ENCODE measurements around the gene PIGS.
"Not testable (repeated sequence)": the region's sequence is repeated elsewhere in the genome, so short reads cannot be mapped to it uniquely, and the experiment has no call there.

The PIGS gene

DNA sequence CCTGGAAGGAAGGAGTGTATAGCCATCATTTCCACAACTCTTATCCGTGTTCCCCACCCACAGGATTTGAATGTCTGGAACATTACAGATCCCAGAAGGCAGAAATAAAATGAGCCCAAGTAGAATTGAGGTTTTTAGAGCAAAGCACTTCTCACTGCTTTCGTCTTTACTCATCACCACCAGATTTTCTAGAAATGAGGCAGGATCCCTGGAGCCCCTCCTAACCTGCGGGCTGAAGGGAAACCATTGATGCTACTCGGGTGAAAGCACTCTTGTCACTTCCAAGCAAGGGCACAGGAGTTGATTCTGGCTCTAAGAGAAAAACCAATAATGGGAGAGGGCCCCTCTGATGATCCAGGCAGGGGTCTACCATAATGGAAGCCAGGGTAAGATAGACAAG lies 8.2 kb upstream of the PIGS start:
- in situ Hi-C loops (cut with HindIII; ENCODE audit: low sequenced_read_pairs), result no loop called here

DNA sequence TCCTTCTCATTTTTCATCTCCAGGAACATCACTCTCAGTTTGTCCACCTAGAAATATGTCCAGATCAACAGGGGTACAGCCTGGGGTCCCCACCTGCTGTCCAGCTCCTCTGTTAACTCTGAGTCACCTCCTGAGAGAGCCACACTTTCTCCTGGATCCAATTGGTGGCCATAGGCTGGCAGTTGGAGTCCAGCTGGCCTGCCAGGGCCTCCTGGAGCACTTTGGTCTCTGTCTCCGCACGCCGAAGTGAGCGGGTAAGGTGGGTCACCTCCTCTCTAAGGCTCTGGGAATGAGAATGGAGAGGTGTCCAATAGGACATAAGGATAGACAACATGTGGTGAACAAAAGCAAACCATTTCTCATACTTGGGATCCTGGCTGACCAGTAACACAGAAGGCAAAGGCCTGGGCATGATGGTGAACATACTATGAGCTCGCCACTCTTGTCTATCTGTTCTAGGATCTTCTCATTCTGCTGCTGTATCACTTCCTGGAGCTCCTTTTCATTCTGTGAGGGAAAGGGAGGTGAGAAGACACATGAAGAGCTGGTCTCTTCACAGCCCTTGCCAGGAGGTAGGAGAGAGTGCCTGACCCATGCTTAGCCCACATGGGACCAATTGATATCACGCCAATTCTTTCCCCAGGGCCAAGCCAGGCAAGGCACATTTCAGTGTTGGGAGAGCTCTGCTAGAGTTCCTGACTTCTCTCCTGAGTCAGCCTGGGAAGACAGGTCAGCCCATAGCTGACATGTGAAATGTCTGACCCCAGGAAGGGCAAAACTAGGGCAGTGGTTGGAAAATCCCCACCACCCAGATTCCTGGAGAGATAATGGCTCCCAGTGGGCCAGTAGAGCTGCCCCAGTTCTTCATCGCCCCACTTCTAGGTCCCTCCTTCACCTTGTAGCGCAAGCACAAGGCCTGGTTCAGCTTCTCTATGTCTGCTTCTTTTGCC lies 7.2 kb upstream of the PIGS start:
- in situ Hi-C loops (cut with HindIII; ENCODE audit: low sequenced_read_pairs), result no loop called here

DNA sequence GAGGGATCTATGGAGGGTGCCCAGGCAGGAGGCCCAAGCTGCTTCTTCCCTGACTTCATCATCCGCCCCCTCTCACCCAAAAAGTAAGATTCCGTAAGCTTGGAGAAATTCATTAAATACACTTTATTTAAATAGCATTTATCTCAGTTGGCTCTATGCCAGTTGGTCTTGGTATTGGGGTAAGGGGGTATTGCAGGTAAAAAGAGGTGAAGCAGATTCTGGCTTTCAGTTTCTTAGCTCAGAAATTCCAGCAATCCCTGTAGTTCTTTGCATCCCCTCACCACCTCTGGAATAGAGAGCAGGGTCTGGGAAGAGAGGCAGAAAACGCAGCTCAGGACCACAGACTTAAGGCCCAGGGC lies 6.1 kb upstream of the PIGS start:
- in situ Hi-C loops (cut with HindIII; ENCODE audit: low sequenced_read_pairs), result no loop called here

DNA sequence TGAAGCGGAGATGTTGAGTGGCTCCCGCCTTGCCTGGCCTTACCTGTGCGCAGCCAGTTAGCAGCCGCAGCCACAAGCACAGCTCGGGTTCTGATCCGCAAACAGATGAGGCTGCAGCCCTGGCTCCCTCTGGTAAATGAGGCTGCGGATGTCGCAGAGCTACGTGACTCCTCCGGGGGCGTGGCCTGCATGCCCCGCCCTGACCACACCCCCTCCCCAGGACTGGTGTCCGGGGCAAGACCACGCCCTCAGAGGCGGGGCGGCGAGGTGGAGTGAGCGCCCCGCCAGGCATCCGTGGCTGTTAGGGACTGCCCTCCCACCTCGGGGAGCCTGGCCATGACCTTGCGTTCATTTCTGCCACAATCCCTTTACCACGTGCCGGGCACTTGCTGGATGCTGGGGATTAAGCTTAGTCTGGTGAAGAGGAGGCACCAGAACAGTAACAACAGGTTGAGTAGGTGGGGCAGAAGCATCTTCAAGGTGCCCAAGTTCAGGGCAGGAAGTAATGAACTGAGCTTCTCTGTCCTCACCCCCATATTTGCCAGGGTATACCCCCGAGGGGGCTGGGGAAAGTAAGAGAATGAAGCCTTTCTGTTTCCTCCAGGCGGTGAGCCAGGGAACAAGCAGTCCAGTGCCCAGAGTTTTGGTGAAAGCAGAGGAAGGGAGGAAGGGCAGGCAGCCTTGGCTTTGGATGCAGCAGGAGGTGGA lies 5.6 kb upstream of the PIGS start, which contains the start of gene ALDOC:
Gene ALDOC (minus strand): TSS at position 138 of the 708 bp plus-strand sequence. CDS start 1,363 bp downstream, outside the sequence.
- in situ Hi-C loops (cut with HindIII; ENCODE audit: low sequenced_read_pairs), result no loop called here

DNA sequence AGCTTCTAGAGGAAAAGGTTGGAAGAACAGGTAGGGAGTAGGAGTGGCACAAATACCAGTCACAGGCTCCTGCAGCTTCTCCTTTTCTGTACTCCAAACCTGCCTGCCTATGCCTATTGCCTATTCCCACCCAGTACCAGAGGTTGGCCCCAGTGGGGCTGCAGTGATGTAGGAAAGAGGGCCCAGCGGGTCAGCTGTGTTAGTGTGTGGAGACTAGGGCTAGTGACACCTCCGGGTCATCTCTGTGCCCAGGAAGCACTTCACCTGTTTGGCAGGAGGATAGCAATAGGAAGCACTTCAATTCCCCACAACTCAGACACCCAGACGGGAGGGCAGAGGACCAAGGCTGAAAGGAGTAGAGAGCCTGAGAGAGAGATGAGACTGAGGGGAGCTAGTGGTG lies 4.7 kb upstream of the PIGS start:
- in situ Hi-C loops (cut with HindIII; ENCODE audit: low sequenced_read_pairs), result not testable (repeated sequence)

DNA sequence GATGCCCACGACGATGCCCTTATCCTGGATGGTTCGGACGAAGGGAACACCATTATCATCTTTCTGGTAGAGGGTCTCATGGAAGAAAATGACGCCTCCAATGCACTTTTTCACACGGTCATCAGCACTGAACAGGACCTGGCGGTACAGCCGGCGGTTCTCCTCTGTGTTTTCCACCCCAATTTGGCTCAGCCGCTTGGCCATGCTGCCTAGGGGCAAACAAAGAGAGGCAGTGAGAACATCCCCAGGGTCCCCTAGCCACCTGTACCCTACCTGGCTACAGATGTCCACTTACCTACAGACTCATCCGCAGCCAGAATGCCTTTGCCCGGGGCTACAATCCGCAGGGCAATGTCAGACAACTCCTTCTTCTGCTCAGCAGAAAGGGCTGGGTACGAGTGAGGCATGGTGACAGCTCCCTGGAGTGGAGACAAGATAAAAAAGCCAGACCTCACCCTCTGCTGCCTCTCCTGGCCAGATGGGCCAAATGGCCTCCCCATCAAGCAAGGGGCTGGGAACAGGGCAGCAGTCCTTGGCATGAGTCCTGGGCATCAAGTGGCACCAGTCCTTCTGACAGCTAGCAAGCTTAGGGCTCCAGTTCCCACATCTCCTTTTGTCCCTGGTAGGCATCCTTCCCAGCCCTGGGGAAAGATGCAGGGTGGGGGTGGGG lies 3.9 kb upstream of the PIGS start:
- in situ Hi-C loops (cut with HindIII; ENCODE audit: low sequenced_read_pairs), result no loop called here

DNA sequence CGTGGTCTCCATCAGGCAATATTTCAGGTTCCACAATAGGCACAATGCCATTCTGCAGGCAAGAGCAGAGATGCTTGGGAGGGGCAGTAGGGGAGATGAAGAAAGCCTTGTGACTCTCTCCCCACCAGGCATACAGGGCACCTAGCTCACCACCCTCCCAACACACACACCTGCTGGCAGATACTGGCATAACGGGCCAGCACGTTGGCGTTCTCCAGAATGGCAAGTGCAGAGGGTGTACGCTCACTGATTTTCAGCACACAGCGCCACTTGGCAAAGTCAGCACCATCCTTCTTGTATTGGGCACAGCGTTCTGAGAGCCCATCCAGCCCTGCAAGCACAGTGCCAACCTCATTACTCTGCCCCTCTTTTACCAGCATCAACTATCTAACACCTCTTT lies 3.2 kb upstream of the PIGS start:
- in situ Hi-C loops (cut with HindIII; ENCODE audit: low sequenced_read_pairs), result no loop called here

DNA sequence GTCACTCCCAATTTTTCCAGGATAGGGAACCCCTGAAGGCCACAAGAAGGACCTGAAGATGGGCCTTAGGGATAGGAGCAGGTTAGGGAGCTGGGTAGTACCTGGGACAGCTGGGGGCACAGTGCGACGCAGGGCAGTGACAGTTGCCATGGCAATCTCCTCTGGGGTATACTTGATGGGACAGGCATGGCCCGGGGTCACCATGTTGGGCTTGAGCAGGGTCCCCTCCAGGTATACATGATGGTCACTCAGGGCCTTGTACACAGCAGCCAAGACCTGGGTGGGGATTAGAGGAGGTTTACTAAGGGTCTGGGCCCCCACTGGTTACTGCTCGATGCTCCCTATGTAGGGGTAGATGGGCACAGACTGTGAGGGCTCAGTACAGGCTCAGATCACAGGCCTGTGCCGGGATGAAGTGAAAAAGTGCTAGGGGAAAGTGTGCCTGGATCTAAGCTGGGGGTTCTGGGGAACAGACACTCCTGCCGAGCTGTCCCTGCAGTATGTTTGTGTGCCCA lies 2.7 kb upstream of the PIGS start:
- in situ Hi-C loops (cut with HindIII; ENCODE audit: low sequenced_read_pairs), result no loop called here

DNA sequence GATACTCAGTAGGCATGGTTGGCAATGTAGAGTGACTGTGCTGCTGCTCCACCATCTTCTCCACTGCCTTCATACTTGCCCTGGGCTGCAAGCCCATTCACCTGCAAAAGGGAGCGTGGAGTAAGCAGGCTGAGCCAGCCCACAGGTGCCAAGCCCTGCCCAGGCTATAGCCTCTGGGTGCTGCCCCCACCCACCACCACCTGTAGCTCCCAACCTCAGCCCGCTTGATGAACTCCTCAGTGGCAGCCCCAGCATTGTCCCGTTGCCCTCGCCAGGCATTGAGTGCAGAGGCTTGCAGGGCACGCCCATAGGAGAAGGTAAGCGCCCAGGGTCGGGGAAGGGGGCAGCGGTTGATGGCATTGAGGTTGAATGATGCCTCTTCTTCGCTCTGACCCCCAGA lies 2.2 kb upstream of the PIGS start:
- in situ Hi-C loops (cut with HindIII; ENCODE audit: low sequenced_read_pairs), result no loop called here

DNA sequence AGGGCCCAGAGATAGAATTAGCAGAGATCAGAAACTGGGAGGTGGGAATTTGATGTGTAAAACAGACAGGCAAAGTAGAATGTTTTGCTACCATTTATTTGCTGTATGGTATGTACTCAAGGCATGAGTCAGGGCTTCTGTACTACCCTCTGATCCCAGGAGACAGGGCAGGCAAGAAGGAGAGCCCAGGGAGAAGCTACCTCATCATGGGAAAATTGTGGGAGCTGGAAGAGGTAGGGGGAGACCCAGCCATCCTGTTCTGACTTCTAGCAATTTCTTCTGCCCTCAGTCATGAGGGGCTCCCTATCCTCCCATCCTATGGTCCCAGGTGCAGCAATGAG lies 1.7 kb upstream of the PIGS start:
- in situ Hi-C loops (cut with HindIII; ENCODE audit: low sequenced_read_pairs), result no loop called here

DNA sequence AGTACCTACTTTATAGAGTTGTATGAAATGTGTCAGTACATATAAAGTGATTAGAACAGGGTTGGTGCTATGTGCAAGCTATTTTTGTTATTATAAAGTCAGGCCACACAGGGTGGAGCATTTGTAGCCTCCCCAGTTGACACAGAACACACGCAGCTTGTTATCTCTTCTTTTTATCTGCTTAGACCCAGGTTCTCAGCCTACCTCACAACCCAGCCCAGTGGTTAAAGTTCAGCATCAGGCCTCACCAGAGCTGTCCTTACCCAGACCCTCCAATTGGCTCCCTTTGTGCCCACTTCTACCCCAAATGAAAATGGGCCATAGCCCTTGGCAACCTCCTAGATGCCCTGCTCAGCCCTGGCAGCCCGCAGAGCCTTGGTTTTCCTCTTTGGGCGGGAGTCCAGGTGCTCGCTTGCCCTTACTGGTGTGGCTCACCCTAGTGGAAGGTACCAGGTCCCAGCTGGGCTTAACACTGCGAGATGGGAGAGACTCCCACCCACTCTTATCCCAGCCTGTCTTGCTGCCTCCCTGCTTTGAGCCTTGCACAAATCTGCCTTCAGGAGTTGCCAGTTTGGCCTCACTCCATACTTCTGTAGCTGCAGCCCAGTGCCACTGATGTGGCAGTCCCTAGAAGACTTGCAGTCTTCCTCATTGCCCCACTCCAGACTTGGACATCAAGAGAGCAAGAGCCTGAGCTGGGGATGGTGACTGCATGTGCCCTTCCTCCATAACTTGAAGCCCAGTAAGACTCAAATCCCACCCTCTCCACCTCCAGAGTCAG lies 1.1 kb upstream of the PIGS start:
- in situ Hi-C loops (cut with HindIII; ENCODE audit: low sequenced_read_pairs), result no loop called here

DNA sequence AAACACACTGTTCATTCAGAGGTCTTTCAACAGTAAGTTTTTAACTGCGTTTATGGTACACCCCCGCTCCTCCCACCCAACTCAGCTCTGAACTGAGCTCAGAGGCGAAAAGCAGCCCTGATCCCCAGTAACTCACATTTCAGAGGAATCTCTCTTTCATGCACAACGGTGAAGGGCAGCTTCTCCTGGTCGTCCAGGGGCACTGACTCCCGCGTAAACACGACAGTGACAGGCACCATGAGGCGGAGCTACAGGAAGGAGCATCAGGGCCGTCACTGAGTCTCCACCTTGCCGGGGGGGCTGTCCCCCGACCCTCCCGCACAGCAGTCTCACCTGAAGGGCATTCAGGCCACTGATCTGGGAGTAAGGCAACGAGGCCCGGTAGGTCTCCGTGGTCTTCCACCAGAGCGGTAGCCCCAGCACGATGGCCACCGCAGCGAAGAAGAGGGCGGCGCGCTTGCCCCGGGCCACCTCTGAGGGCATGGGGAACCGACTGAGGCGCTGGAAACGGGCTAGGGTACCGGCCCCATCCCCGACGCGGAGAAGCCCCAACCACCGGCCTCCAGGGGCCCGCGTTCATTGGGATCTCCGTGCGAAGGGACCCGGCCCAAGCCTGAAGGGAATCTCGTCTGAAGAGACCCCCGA lies 486 bp downstream of the PIGS start:
- in situ Hi-C loops (cut with HindIII; ENCODE audit: low sequenced_read_pairs), result no loop called here

DNA sequence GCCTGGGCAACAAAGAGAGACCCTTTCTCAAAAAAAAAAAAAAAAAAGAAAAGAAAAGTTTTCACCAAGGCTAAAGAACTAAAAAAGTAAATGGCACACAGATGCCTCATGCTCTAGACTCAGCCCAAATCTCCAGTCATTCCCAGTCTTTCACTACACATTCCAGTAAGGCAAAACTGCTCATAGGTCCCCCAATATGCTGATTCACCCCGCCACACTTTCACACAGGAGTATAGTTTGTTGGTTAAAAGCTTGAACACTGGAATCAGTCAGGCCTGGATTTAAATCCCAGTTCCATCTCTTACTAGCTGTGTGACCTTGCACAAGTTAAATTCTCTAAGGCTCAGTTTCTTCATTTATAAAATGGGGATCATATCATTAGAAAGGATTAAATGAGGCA lies 1.9 kb downstream of the PIGS start:
- in situ Hi-C loops (cut with HindIII; ENCODE audit: low sequenced_read_pairs), result no loop called here

DNA sequence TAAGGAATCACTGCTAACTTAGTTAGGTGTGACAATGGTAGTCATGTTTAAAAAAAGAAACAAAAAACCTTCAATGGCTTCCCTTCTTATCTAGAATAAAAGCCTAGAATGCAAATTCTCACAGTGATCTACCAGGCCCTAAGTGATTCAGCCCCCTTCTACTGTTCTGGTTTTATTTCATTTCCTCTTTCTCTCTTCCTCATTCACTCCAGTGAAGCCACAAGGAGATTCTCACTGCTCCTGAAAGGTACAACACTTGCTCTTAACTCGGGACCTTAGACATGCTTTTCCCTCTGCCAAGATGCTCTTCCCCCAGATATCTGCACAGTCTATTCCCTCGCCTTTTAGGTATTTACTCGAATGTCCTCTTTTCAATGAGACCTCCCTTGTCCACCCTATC lies 3.7 kb downstream of the PIGS start:
- in situ Hi-C loops (cut with HindIII; ENCODE audit: low sequenced_read_pairs), result no loop called here

DNA sequence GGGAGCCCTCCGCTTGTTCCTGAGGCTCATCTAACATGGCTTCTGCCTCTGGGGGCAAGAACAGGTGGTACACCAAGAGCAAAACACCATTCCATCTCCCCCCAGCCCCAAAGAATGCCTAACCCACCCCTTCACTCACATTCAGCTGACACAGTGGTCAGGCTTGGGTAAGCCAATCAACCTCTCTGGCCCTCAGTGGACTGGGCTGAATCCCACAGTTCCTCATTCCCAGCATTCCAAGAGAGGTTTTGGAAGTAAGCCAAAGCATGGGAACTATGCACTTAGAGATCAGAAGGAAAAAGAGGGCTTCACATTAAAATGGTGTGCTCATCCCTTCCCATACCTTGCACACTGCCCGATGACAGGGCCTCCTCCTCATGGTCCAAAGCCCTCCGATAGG lies 7.8 kb downstream of the PIGS start:
- in situ Hi-C loops (cut with HindIII; ENCODE audit: low sequenced_read_pairs), result no loop called here

DNA sequence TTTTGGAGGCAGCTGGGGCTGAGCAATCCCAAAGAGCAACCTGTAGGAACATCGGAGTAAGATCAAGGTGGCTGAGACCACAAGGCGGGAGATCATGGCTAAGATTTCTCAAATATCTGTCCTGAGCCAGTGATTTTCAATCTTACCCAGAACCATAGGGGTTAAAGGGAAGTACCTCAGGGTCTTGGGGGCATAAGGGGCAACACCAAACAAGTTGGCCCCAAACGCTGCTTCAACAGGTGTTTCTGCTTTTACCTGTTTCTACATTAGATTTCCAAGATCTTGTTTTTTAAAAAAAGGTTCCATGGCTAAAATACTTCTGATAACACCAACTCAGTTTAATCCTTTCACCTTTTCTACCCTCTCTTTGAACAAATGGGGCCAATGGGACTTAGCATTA lies 16.3 kb downstream of the PIGS start:
- in situ Hi-C loops (cut with HindIII; ENCODE audit: low sequenced_read_pairs), result no loop called here

DNA sequence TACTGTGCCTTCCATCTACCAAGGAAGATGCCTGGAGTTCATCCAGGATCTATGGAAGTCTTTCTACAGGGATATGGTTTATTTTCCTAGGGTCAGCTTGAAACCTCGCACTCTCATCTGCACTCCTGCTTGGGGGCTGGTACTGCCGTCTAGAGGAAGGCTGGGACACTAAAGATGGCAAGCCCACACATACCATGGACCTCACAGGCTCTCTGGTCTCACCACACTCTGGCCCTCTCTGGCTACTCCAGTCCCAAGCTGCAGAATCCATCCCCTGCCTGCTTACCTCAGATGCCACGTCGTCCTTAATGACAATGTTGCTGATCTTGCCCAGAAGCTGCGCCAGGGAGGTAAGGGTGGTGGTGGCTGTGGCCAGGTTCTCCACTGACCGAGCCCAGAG lies 16.8 kb downstream of the PIGS start:
- in situ Hi-C loops (cut with HindIII; ENCODE audit: low sequenced_read_pairs), result no loop called here

DNA sequence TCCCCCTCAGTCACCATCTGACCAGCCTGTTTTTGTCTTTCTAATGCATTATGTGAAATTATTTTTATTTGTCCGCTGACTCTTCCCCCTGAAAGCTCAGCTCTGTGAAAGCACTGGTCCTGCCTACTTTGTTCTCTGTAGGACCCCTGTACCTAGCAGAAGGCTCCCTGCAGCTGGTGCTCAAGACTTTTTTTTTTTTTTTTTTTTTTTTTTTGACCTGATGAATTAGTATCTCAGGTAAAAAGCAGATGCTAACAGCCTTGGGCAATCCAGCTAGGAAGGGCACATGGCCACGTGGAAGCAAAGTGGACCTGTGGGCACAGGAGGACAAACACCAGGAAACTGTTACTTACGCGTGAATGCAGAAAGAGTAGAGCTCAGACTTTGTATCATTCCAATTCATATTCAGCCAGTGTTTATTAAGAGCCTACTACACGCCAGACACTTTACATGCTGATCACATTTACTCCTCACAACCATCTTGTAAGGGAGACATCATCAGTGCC lies 18.3 kb downstream of the PIGS start:
- in situ Hi-C loops (cut with HindIII; ENCODE audit: low sequenced_read_pairs), result no loop called here

DNA sequence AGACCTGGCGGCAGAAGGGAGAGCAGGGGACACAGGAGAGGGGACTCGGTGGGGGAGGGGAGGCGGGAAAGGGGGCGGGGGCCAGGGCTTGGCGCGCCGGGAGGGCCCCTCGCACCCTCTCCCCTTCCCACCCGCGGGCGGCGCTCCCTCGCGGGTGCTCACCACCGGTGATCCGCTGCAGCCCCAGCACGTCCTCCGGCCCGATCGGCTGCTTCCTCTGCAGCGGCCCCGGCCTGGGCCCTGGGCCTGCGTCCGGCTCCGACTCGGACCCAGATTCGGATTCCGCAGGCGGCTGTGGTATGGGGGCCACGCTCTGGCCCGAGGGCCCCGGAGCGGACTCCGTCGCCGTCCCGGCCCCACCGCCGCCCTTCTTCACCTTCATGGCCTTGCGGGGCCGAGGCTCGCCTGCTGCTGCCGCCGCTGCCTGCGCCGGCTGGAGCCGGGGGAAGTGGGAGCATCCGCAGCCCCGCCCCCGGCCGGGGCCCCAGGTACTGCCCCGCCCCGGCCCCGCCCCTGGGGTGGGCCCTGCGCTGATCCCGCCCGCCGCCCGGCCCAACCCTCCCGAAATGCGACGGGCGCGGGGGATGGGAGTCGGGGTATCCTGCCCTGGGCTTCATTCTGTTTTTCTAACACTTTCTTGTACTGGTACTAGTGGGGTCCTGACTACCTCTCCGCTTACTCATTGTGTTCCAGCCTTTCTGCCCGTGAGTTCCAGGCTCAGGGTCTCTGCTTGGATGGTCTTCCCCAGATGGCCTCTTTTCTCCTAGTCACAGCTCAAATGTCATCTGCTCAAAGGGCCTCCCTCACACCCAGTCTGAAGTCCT lies 18.9 kb downstream of the PIGS start, which contains the start of gene UNC119:
Gene UNC119 (minus strand): TSS at position 449 of the 824 bp plus-strand sequence. CDS start 67 bp downstream, at position 382.
- in situ Hi-C loops (cut with HindIII; ENCODE audit: low sequenced_read_pairs), result no loop called here
